GM23338 (cell line): Measurements from ENCODE around the gene FBXO9.

ENCODE experiments used
- CREB1 ChIP-seq: fragments of 250-450 bp; sonication (Bioruptor Pico); IDR thresholded peaks from 2 replicates; pipeline ENCODE4 v1.5.0; 2020; ENCODE audit warnings: low read depth, mild to moderate bottlenecking, moderate library complexity
- EZH2phosphoT487 ChIP-seq: fragments of 200-600 bp; sonication (generic); IDR thresholded peaks from one replicate; pipeline ENCODE4 v1.8.1; 2018; ENCODE audit warnings: antibody characterized with exemption; ENCODE audit not compliant: unreplicated experiment
- POLR2AphosphoS5 ChIP-seq: IDR thresholded peaks from 2 replicates; pipeline ENCODE4 v1.6.1; 2016; ENCODE audit warnings: antibody characterized with exemption, low read depth
- TF ChIP-seq, protein P1 (sequence below), 2 experiments: fragments of 200-600 bp in 1 of 2; sonication (generic) in 1 of 2; conservative IDR thresholded peaks; 2 replicates each; pipeline versions ENCODE4 v1.5.1 to v1.6.1; 2016 to 2017; ENCODE audit warnings: antibody characterized with exemption in 2 of 2, low read depth in 2 of 2, mild to moderate bottlenecking in 2 of 2, moderate library complexity in 1 of 2
- TF ChIP-seq, protein P2 (sequence below): IDR thresholded peaks from one replicate; pipeline ENCODE4 v1.6.1; 2018; ENCODE audit warnings: antibody characterized with exemption; ENCODE audit not compliant: unreplicated experiment

DNA sequence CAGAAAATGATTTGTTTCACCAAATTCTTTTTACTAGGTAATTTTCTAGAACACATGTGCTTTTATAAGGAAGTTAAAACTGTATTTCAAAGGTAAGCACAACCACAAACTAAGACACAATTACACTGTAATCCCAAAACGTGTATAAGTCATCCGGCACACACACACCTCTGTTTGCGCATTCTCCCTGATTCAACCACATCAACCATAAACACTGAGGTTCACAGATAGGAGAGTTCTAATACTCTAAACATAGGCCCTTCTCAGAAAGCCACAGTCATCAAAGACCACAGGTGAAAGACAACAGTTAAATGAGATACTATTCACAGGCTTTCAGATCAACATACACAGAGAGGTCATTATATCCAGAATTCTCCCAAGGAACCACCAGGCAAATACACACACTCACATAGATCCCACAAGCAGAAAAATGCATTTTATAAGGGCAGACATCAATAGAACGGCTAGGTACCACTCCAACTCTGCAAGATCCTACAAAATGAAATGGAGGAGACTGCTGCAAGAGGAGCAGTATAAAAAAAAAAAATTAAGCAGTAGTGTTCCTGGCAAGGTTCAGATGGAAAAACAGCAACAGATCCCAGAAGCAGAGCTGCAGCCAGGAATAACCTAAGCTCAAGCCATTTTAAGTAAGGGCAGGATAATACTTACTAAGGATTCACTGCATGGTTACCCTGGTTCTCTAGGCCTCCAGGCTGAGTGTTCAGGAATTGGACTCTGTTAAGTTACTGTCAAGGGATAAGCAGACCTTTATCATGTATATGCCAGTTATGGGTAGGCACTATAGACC is 6.6 kb upstream of the FBXO9 start:
- TF ChIP-seq, protein P1, sequence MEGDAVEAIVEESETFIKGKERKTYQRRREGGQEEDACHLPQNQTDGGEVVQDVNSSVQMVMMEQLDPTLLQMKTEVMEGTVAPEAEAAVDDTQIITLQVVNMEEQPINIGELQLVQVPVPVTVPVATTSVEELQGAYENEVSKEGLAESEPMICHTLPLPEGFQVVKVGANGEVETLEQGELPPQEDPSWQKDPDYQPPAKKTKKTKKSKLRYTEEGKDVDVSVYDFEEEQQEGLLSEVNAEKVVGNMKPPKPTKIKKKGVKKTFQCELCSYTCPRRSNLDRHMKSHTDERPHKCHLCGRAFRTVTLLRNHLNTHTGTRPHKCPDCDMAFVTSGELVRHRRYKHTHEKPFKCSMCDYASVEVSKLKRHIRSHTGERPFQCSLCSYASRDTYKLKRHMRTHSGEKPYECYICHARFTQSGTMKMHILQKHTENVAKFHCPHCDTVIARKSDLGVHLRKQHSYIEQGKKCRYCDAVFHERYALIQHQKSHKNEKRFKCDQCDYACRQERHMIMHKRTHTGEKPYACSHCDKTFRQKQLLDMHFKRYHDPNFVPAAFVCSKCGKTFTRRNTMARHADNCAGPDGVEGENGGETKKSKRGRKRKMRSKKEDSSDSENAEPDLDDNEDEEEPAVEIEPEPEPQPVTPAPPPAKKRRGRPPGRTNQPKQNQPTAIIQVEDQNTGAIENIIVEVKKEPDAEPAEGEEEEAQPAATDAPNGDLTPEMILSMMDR (conservative IDR thresholded peaks at IDR 0.05; ENCODE audit: low read depth in 2 of 2): no peak
- TF ChIP-seq CREB1 (CRISPR knock-in tag) (no peak), POLR2AphosphoS5 (no peak), EZH2phosphoT487 (no peak)
- TF ChIP-seq, protein P2, sequence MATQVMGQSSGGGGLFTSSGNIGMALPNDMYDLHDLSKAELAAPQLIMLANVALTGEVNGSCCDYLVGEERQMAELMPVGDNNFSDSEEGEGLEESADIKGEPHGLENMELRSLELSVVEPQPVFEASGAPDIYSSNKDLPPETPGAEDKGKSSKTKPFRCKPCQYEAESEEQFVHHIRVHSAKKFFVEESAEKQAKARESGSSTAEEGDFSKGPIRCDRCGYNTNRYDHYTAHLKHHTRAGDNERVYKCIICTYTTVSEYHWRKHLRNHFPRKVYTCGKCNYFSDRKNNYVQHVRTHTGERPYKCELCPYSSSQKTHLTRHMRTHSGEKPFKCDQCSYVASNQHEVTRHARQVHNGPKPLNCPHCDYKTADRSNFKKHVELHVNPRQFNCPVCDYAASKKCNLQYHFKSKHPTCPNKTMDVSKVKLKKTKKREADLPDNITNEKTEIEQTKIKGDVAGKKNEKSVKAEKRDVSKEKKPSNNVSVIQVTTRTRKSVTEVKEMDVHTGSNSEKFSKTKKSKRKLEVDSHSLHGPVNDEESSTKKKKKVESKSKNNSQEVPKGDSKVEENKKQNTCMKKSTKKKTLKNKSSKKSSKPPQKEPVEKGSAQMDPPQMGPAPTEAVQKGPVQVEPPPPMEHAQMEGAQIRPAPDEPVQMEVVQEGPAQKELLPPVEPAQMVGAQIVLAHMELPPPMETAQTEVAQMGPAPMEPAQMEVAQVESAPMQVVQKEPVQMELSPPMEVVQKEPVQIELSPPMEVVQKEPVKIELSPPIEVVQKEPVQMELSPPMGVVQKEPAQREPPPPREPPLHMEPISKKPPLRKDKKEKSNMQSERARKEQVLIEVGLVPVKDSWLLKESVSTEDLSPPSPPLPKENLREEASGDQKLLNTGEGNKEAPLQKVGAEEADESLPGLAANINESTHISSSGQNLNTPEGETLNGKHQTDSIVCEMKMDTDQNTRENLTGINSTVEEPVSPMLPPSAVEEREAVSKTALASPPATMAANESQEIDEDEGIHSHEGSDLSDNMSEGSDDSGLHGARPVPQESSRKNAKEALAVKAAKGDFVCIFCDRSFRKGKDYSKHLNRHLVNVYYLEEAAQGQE: no peak
